H1 (cell line): ENCODE measurements around the gene ABHD4. TPM values are rescaled to one million over a fixed set of nuclear protein-coding genes. Genes with fewer than 3 reads are reported as not detected.

Experiments used
- CTCF ChIA-PET: fragments of 300-600 bp; sonication (Branson Sonifier 250); formaldehyde crosslinking; loops from one replicate; lab custom pipeline; 2021; ENCODE audit not compliant: partially characterized antibody; lab: Charles Lee
- POLR2A ChIA-PET: fragments of 300-600 bp; sonication (Branson Sonifier 250); formaldehyde crosslinking; loops from one replicate; lab custom pipeline; 2021; ENCODE audit warnings: inconsistent platforms; ENCODE audit not compliant: partially characterized antibody; lab: Charles Lee
- DNase-seq, 2 experiments: peaks; one replicate each; pipeline versions ENCODE4 v3.0.0 to v3.0.0-alpha.2; 2010 to 2022; ENCODE audit warnings: low spot score in 2 of 2, low read depth in 1 of 2, mixed read lengths in 1 of 2
- FAIRE-seq: peaks from 2 replicates; lab custom pipeline; 2011; peaks lifted over from hg19 to GRCh38; lab: Jason Lieb, UNC
- H2AFZ ChIP-seq: 2 replicates; pipeline ENCODE4 v1.8.1; 2012; ENCODE audit warnings: low read length, inconsistent platforms
- H2AK5ac ChIP-seq: 2 replicates; pipeline ENCODE4 v1.6.1; 2013; ENCODE audit warnings: low read depth, low read length
- H2BK120ac ChIP-seq: replicated peaks from 2 replicates; pipeline ENCODE3; 2013; ENCODE audit warnings: low read depth, low read length, inconsistent platforms
- H2BK12ac ChIP-seq: 2 replicates; pipeline ENCODE4 v1.6.1; 2013; ENCODE audit warnings: low read depth, low read length
- H2BK15ac ChIP-seq: 2 replicates; pipeline ENCODE4 v1.6.1; 2013; ENCODE audit warnings: low read length
- H2BK20ac ChIP-seq: 2 replicates; pipeline ENCODE4 v1.6.1; 2013; ENCODE audit warnings: low read length
- H2BK5ac ChIP-seq: 2 replicates; pipeline ENCODE4 v1.6.1; 2013; ENCODE audit warnings: low read depth, low read length
- H3K14ac ChIP-seq: 2 replicates; pipeline ENCODE4 v1.6.1; 2013; ENCODE audit warnings: inconsistent platforms; ENCODE audit not compliant: insufficient read length
- H3K18ac ChIP-seq: 2 replicates; pipeline ENCODE4 v1.6.1; 2013; ENCODE audit warnings: low read length; ENCODE audit errors: extremely low read depth
- H3K23ac ChIP-seq: 2 replicates; pipeline ENCODE4 v1.6.1; 2013; ENCODE audit warnings: inconsistent platforms; ENCODE audit not compliant: insufficient read length
- H3K23me2 ChIP-seq: 2 replicates; pipeline ENCODE4 v1.6.1; 2013; ENCODE audit warnings: low read depth, low read length
- H3K27ac ChIP-seq: 2 replicates; pipeline ENCODE4 v1.6.1; 2011; ENCODE audit warnings: low read depth, low read length, inconsistent platforms
- H3K27me3 ChIP-seq, 4 experiments: replicated peaks in 1 of 4; 1 replicate in 1 of 4; 2 replicates in 3 of 4; pipeline versions ENCODE4 v1.6.1 to v1.8.1; 2011 to 2013; ENCODE audit warnings: low read length in 3 of 4, mild to moderate bottlenecking in 3 of 4, inconsistent platforms in 2 of 4, mixed read lengths in 2 of 4, moderate library complexity in 1 of 4; ENCODE audit not compliant: control insufficient read depth in 3 of 4, insufficient read depth in 3 of 4; ENCODE audit errors: extremely low read depth in 1 of 4
- H3K36me3 ChIP-seq, 4 experiments: 2 replicates each; pipeline versions ENCODE4 v1.6.1 to v1.8.1; 2011 to 2013; ENCODE audit warnings: mild to moderate bottlenecking in 4 of 4, low read length in 3 of 4, moderate library complexity in 2 of 4, control low read depth in 1 of 4, inconsistent platforms in 1 of 4; ENCODE audit not compliant: insufficient read depth in 4 of 4, control insufficient read depth in 2 of 4
- H3K4ac ChIP-seq: replicated peaks from 2 replicates; pipeline ENCODE3; 2013; ENCODE audit warnings: low read length, low read depth, mixed read lengths, inconsistent platforms; ENCODE audit not compliant: insufficient read length
- H3K4me1 ChIP-seq, 4 experiments: replicated peaks in 1 of 4; 1 replicate in 1 of 4; 2 replicates in 3 of 4; pipeline versions ENCODE4 v1.6.1 to v1.8.1; 2011 to 2013; ENCODE audit warnings: low read length in 3 of 4, inconsistent platforms in 2 of 4, mixed read lengths in 1 of 4; ENCODE audit not compliant: insufficient read depth in 4 of 4, control insufficient read depth in 3 of 4
- H3K4me2 ChIP-seq, 2 experiments: 2 replicates each; pipeline versions ENCODE4 v1.6.1 to v1.8.1; 2011 to 2013; ENCODE audit warnings: low read depth in 2 of 2, low read length in 2 of 2, control low read depth in 1 of 2, inconsistent platforms in 1 of 2, mild to moderate bottlenecking in 1 of 2; ENCODE audit not compliant: insufficient read depth in 1 of 2
- H3K4me3 ChIP-seq, 4 experiments: fragments of 200-600, 300-600 bp in 1 of 4; sonication (generic), shearing (Covaris generic), sonication (Bioruptor Twin) in 1 of 4; 2 replicates each; pipeline versions ENCODE4 v1.5.1 to v1.8.1; 2011 to 2016; ENCODE audit warnings: low read length in 4 of 4, low read depth in 3 of 4, control low read depth in 2 of 4, inconsistent platforms in 2 of 4, mild to moderate bottlenecking in 2 of 4, mixed read lengths in 1 of 4, moderate library complexity in 1 of 4; ENCODE audit not compliant: insufficient read depth in 2 of 4; ENCODE audit errors: extremely low read depth in 1 of 4
- H3K56ac ChIP-seq: replicated peaks from 2 replicates; pipeline ENCODE3; 2013; ENCODE audit warnings: low read depth, mild to moderate bottlenecking, mixed read lengths, low read length, inconsistent platforms; ENCODE audit not compliant: insufficient read length
- H3K79me1 ChIP-seq: 2 replicates; pipeline ENCODE4 v1.6.1; 2013; ENCODE audit warnings: low read depth, low read length, control low read depth
- H3K79me2 ChIP-seq, 2 experiments: 2 replicates each; pipeline versions ENCODE4 v1.6.1 to v1.8.1; 2012 to 2013; ENCODE audit warnings: low read length in 2 of 2, mild to moderate bottlenecking in 2 of 2, inconsistent platforms in 1 of 2; ENCODE audit not compliant: insufficient read depth in 2 of 2, control insufficient read depth in 1 of 2
- H3K9ac ChIP-seq, 4 experiments: replicated peaks in 1 of 4; 1 replicate in 1 of 4; 2 replicates in 3 of 4; pipeline versions ENCODE4 v1.6.1 to v1.8.1; 2011 to 2013; ENCODE audit warnings: low read depth in 3 of 4, low read length in 3 of 4, control low read depth in 2 of 4, mild to moderate bottlenecking in 2 of 4, moderate library complexity in 2 of 4, inconsistent platforms in 1 of 4; ENCODE audit errors: extremely low read depth in 1 of 4
- H3K9me3 ChIP-seq, 2 experiments: 2 replicates each; pipeline versions ENCODE4 v1.6.1 to v1.8.1; 2012 to 2013; ENCODE audit warnings: mild to moderate bottlenecking in 2 of 2, moderate library complexity in 2 of 2, control low read depth in 1 of 2, inconsistent platforms in 1 of 2, low read depth in 1 of 2, low read length in 1 of 2, mixed read lengths in 1 of 2; ENCODE audit not compliant: insufficient read depth in 2 of 2
- H4K20me1 ChIP-seq, 2 experiments: replicated peaks in 1 of 2; 2 replicates each; pipeline versions ENCODE3 to v1.8.1; 2011 to 2013; ENCODE audit warnings: inconsistent platforms in 2 of 2, low read length in 2 of 2, mild to moderate bottlenecking in 1 of 2; ENCODE audit not compliant: insufficient read depth in 2 of 2, control insufficient read depth in 1 of 2
- H4K5ac ChIP-seq: 2 replicates; pipeline ENCODE4 v1.6.1; 2013; ENCODE audit warnings: low read length, low read depth, mixed read lengths, inconsistent platforms; ENCODE audit not compliant: insufficient read length
- H4K8ac ChIP-seq: 2 replicates; pipeline ENCODE4 v1.8.0; 2013; ENCODE audit warnings: mild to moderate bottlenecking, moderate library complexity, low read length, inconsistent platforms; ENCODE audit not compliant: insufficient read depth; ENCODE audit errors: extremely low read depth
- H4K91ac ChIP-seq: replicated peaks from 2 replicates; pipeline ENCODE3; 2013; ENCODE audit warnings: low read length, mixed read lengths, inconsistent platforms; ENCODE audit not compliant: insufficient read length
- CHD2 ChIP-seq: IDR thresholded peaks from 2 replicates; pipeline ENCODE4 v1.6.1; 2012; ENCODE audit warnings: low read length, improper control_type of control experiment
- EGR1 ChIP-seq: IDR thresholded peaks from 2 replicates; pipeline ENCODE4 v1.6.1; 2011; ENCODE audit warnings: low read depth, low read length, borderline replicate concordance
- JUN ChIP-seq: IDR thresholded peaks from 2 replicates; pipeline ENCODE4 v1.6.1; 2011; ENCODE audit warnings: low read depth, mild to moderate bottlenecking, improper control_type of control experiment, low read length
- KDM1A ChIP-seq: fragments of 200-600, 300-600 bp; sonication (generic); IDR thresholded peaks from 2 replicates; pipeline ENCODE4 v1.7.1; 2016; ENCODE audit warnings: mild to moderate bottlenecking, low read length, borderline replicate concordance
- MAFK ChIP-seq: IDR thresholded peaks from 2 replicates; pipeline ENCODE4 v1.6.1; 2012; ENCODE audit warnings: low read depth, mild to moderate bottlenecking, improper control_type of control experiment, low read length
- POLR2AphosphoS5 ChIP-seq: IDR thresholded peaks from 2 replicates; pipeline ENCODE4 v1.6.1; 2011; ENCODE audit warnings: low read depth, low read length
- RBBP5 ChIP-seq: IDR thresholded peaks from 2 replicates; pipeline ENCODE4 v1.7.1; 2012; ENCODE audit warnings: low read depth, mild to moderate bottlenecking, inconsistent platforms, low read length, moderate library complexity, borderline replicate concordance
- SP2 ChIP-seq: IDR thresholded peaks from 2 replicates; pipeline ENCODE4 v1.6.1; 2012; ENCODE audit warnings: mild to moderate bottlenecking, low read length, inconsistent platforms
- YY1 ChIP-seq: IDR thresholded peaks from 2 replicates; pipeline ENCODE4 v1.6.1; 2011; ENCODE audit warnings: low read depth, mild to moderate bottlenecking, low read length
- WGBS, 2 experiments: shearing (Covaris generic) in 1 of 2; methylation state at CpG; one replicate each; pipeline versions ENCODE4 v1.1.6 to v1.1.7; 2013 to 2015; ENCODE audit warnings: low lambda C conversion rate in 2 of 2, mixed read lengths in 2 of 2, inconsistent platforms in 1 of 2, low coverage in 1 of 2, missing lambda C conversion rate in 1 of 2; ENCODE audit not compliant: insufficient replicate concordance in 2 of 2, insufficient coverage in 1 of 2, insufficient read length in 1 of 2; ENCODE audit errors: extremely low coverage in 1 of 2, missing lambda C conversion rate in 1 of 2; 5-methylcytosine and 5-hydroxymethylcytosine counted together
- polyA plus RNA-seq, 7 experiments: library from polyadenylated mRNA; depleted of rRNA in 3 of 7; stranded (reverse) in 5 of 7; unstranded in 2 of 7; fragments of >200 nt in 5 of 7; fragments of 200-250 nt in 2 of 7; gene quantifications; 1 replicate in 5 of 7; 2 replicates in 1 of 7; 4 replicates in 1 of 7; pipeline versions ENCODE4 v1.2.1 to v1.2.3, GENCODE V29; 2011 to 2013; ENCODE audit warnings: missing spikeins in 2 of 7, mixed read lengths in 2 of 7
- total RNA-seq: library from RNA; stranded (reverse); fragmentation: NEBNext Ultra II Directional; extraction: Animal tissue kit (Norgen Biotek cat#: 25700); gene quantifications from 2 replicates; pipeline ENCODE4 v1.2.1, GENCODE V29; 2021

ABHD4 gene
- total and polyA plus RNA-seq, 2 of the 8 experiments (the other 6 are each of a cell fraction or from before 2014, with no cell fraction given) = 32.4 to 42.9 TPM

DNA sequence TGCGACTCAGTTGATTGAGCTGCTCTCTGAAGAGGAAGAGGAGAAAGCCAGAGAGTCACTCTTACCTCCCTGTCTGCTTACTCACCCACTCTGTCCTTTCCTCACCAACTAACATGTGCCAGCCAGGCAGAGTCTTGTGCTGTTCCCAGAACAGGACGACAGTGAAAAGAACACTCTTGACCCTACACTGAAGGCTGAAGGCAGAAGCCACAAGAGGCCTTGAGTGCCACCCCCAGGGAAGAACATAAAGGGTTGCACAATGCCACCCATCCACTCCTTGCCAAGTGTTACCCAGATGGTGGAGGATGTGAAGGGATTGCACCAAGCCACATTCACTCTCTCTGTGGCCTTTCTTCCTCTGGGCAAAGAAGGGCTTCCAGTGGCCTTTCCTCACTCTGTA lies 12.8 kb downstream of the ABHD4 start:
- H4K20me1 ChIP-seq = no peaks in the 10 kb centered on the region
- CTCF ChIA-PET = interaction anchor here (1.0 kb wide), 1 partner anchor 8 kb away, joined by 3 read pairs; no protein-coding TSS in a partner anchor
- no peak overlapping the region for H2AK5ac ChIP-seq
- no peak for TF ChIP-seq KDM1A
- no peak for TF ChIP-seq YY1
- no peak for TF ChIP-seq EGR1
- no peak for TF ChIP-seq MAFK
- TF ChIP-seq RBBP5 = no peak
- no peak for TF ChIP-seq SP2
- TF ChIP-seq JUN = no peak
- no peak for TF ChIP-seq POLR2AphosphoS5
- TF ChIP-seq CHD2 = no peak
- TF ChIP-seq, all 59 proteins: peak for 0
- Histone ChIP-seq H3K18ac (no peak overlapping the region), H2BK5ac (no peak overlapping the region), H3K36me3 (peaks cover 6 to 43% (median 29%) of the 10 kb centered on the region in 4 experiments; a peak in 6 of 8 replicates), H3K27me3 (no peaks in the 10 kb centered on the region), H3K79me1 (no peaks in the 10 kb centered on the region), H3K4me2 (no peak overlapping the region), H3K9ac (no peak overlapping the region), H3K9me3 (no peaks in the 10 kb centered on the region), H4K91ac (no peak overlapping the region), H3K27ac (no peak overlapping the region), H3K79me2 (no peaks in the 10 kb centered on the region), H2BK120ac (no peak overlapping the region), H3K23ac (no peak overlapping the region), H4K5ac (no peak overlapping the region), H3K4me3 (no peak overlapping the region), H2BK20ac (no peak overlapping the region), H3K56ac (no peak overlapping the region), H2AFZ (no peak overlapping the region), H4K8ac (no peak overlapping the region), H3K4me1 (peaks cover 0 to 8% (median under 1%) of the 10 kb centered on the region in 4 experiments; a peak in 3 of 7 replicates), H2BK12ac (no peak overlapping the region), H3K23me2 (no peaks in the 10 kb centered on the region), H2BK15ac (no peak overlapping the region), H3K4ac (no peak overlapping the region), H3K14ac (no peak overlapping the region)
- FAIRE-seq (no peak), DNase-seq (no peak)
- POLR2A ChIA-PET = interaction anchor here (0.5 kb wide), 1 partner anchor 15 kb away, joined by 4 read pairs; no protein-coding TSS in a partner anchor
- WGBS, 2 experiments = 86% methylated on average over 2 of the region's 2 CpGs; no CpG with 5 or more reads in 1 of the 2 experiments
